Measurements from ENCODE around the gene DEFB131A.
A peak's percentile ranks its signal among the peaks of the same experiment; 100 is the strongest.
"Not testable (repeated sequence)": the region's sequence is repeated elsewhere in the genome, so short reads cannot be mapped to it uniquely, and the experiment has no call there.

DEFB131A gene

GRCh38 chr4:9495443-9495842 lies 51.2 kb downstream of the DEFB131A start:
- DNase-seq, result peak; percentile 87

GRCh38 chr4:9497575-9498467 lies 53.6 kb downstream of the DEFB131A start:
- DNase-seq, result not testable (repeated sequence)

GRCh38 chr4:9498468-9499040 lies 54.3 kb downstream of the DEFB131A start:
- DNase-seq, result not testable (repeated sequence)

GRCh38 chr4:9499974-9500487 lies 55.8 kb downstream of the DEFB131A start:
- DNase-seq, result not testable (repeated sequence)

All from activated CD8-positive, alpha-beta memory T cell treated with anti-CD3 and anti-CD28 coated beads, Interleukin-2, amount 50 U/mL, for 48 hours (primary cell).